SIG-M5 (cell line): ENCODE results near the gene C3orf20.

ENCODE experiments used
- DNase-seq: peaks from one replicate; lab custom pipeline; 2025; lab: John Stamatoyannopoulos, UW

The C3orf20 gene

DNA sequence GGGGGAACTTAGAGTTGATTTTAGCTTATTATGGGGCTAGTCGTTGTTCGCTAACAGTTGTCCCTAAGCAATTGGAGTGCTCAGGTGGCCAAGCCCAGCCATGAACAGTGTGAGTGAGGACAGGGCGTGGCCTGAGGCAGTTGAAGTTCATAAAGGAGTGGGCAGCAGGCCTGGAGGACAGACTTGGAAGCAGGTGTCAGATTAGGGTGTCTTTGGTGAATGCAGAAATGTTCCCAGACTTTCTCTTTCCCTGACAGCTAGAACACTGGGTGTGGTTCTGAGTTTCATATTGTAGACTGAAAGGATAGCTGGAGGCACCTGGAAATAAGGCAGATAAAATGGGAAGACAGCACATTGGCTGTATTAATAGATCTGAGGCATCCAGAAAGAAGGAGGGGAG is 84.0 kb downstream of the C3orf20 start:
- no peak for DNase-seq

DNA sequence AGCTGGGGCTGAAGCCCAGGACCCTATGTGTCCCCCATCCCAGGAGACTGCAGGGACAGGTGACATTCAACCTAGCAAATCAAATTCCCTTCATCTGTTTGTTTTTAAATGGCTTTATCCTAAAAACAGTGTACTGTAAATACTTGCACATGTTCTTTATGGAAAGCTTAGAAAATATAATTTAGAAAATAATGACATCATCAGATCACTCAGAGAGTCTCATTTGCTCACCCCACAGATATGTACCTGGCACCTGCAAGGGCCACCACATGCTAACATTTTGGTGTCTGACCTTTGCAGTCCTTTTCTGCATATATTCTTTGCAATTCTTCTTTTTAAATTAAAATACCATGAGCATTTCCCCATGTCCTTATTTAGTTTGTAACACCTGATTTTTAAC is 85.2 kb downstream of the C3orf20 start:
- DNase-seq = no peak

GRCh38 chr3:14761121-14761672 is 86.3 kb downstream of the C3orf20 start:
- no peak for DNase-seq

GRCh38 chr3:14761866-14762265 is 86.9 kb downstream of the C3orf20 start:
- no peak for DNase-seq

DNA sequence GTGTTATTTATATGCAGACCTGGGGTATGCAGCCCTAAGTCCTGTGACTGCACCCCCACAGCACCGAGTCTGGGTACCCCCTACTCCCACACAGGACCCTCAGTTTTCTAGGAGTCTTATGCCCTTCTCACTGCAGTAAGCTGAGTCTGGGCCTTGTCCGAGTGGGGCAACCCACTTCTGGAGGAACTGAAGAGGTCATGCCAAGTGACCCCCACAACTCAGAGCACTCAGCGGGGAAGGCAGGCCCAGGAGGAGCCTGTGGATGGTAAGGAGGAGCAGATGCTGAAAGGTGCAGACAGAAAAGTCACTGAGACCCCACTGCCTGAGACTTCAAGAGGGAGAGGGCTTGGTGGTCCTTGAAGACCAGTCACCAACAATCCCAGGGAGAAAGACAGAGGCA is 87.8 kb downstream of the C3orf20 start:
- no peak for DNase-seq

DNA sequence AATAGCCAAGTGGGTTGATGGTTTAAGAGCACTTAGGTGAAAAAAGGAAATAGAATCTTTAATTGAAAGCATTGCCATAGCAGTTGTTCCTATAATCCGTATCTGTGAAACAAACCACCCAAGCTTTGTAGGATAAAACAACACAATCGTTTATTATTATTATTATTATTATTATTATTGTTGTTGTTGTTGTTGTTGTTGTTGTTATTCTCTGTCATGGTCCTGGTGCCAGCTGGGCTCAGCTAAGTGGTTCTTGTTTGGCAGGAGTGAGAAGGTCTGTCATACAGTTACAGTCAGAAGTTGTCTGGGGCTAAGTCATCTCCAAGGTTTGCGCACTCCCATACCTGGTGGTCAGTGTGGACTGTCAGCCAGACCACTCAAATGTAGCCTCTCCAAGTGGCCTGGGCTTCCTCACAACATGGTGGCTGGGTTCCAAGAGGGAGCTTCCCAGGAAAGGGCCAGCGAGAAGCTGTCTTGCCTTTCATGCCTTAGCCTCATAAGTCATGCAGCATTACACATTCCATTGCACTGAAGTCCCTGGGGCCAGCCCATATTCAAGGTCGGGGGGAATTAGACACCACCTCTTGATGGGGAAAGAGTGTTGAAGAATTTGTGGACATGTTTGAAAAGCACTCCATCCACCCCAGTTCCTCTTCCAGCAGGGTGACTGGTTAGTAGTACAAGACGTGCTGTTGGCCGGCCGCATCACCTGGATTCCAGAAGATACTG is 89.6 kb downstream of the C3orf20 start:
- DNase-seq = no peak

- DNase-seq = no peak
Measured at GRCh38 chr3:14765060-14765400, 90.1 kb downstream of the C3orf20 start.

DNA sequence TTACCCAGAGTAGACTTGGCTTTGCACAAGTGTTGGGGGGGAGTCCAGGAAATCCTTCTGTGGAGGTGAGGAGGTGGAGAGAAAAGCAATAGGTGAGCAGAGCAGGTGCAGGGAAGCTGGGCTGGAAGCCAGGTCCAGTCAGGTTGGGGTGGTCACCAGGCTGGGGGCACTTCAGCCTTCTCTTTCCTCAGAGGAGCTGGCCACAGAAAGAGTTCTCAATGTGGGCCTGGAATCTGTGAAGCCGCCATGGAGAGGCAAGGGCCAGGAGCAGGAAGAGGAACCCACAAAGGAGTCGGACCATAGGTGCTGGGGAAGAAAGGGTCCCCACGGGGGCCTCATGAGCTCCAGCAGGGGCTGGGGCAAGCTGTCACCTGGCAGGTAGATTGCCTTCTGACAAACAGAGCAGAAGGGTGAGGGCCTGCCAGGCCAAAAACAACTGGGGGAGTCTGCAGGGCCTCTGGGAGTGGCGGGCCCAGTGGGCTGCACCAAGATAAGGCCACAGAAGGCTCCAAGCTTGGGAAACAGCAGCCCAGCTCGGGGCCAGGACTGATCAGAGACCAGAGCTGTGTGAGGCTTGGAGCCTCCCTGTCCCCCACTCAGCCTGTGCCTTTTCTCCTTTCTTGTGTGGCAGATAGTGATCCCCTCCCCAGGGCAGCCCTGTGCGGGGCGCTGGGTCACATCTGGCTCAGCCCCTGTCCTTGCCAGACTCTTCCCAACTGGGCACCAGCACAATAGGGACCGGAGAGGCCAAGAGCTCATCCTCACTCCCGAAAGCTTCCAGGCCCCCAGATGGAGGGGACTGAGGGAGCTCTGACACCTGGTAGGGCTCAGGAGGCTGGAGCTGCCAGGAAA is 90.9 kb downstream of the C3orf20 start:
- no peak for DNase-seq

DNA sequence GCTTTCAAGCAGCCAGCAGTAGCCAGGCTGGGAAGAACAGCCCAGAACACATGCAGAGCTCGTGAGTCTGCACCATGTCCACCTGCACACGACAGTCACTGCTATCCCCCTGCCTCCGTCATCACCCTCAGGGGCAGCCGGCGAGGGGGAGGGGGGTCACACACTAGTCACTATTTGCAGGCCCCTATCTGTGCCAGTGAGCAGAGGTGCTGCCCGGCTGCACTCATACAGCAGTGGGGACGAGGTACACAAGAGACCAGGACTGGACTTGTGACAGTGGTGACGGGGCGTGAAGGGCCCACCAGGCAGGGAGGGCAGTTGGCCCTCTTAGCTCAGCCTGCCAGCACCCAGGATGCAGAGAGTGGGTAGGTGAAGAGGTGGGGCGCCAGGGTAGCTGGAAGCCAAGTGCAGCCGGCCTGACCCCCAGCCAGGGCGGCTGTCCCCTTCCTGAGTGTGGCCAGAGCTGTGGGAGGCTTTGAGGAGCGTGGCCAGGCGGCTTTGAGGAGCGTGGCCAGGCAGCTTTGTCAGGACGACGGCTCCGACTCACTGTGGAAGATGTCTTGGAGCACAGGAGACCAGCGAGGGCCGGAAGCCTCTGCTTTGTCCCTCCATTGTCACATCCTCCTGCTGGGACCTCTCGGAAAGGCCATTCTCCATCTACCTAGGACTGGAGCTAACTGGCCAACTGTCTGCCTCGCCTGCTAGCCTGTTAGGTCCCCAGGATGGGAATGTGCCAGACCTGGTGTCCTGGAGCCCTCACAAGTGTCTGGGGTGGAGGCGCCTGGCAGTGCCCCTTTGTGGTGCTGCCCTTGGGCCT is 91.7 kb downstream of the C3orf20 start:
- no peak for DNase-seq

DNA sequence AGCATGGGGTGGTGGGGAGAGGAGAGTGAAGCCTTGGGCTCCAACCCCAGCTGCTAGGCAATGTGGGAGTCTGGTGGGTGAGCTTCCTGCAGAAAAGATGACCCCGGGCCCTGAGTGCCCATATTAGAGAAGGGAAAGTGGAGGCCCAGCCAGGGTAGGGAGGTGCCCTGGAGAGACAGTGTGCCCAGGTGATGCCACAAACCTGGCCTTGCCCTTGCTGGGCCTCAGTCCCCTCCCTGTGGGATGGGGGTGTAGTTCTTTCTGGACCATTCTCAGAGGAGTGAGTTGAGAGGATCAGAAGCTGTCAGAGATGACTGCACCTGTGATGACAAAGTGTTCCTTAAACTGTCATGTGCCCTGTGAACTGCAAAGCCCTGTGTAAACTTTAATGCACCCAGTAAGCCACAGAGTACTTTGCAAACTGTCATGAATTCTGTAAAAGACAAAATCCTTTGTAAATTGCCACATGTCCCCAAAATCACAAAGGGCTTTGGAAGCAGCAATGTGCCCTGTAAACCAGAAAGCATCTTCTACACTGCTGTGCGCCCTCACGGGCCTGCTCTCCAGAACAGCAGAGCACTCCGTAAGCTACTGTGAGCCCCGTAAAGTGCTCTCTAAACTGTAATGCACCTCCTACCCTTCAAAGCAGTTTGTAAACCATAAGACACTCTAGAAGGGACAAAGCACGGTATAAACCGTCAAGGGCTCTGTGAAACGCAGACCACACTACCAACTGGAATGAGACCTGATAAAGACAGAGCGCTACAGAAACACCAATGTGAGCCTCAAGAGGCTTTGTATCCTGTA is 92.5 kb downstream of the C3orf20 start:
- no peak for DNase-seq

GRCh38 chr3:14768182-14768790 is 93.3 kb downstream of the C3orf20 start:
- no peak for DNase-seq

DNA sequence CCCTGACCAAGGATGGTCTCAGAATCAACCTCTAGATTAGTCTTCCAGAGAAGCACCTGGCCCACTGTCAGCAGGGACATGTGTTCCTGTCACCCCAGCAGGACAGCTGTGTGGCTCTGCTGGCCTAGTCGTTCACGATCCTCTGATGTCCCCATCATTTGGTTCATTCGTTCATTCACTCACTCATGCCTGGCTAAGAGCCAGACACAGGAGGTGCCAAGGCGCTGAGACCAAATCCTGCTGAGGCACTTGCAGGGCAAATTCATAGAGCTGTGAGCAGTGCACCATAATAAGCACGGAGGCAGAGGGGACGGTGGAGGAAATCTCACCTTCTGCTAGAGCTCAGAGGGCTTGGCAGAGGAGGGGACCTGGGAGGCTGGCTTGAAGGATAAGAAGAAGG is 93.9 kb downstream of the C3orf20 start:
- no peak for DNase-seq

- no peak for DNase-seq
Measured at GRCh38 chr3:14769544-14770325, 94.8 kb downstream of the C3orf20 start.

DNA sequence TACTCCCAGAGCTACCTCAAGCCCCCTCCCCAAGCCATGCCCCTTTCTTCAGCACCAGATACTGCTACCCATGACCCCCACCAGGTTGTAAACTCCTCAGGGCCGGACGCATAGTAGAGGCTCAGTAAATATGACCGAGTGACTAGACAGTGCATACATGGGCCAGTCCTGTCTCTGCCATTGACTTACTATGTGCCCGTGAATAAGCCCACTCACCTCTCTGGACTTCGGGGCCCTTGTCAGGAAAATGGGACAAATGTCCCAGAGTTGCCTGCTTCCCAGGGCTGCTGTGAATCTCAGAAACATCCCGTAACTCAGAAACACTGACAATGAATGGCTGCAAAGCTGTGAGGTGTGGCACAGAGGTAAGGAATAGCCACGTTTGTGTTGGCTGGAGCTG is 95.7 kb downstream of the C3orf20 start:
- DNase-seq = no peak

DNA sequence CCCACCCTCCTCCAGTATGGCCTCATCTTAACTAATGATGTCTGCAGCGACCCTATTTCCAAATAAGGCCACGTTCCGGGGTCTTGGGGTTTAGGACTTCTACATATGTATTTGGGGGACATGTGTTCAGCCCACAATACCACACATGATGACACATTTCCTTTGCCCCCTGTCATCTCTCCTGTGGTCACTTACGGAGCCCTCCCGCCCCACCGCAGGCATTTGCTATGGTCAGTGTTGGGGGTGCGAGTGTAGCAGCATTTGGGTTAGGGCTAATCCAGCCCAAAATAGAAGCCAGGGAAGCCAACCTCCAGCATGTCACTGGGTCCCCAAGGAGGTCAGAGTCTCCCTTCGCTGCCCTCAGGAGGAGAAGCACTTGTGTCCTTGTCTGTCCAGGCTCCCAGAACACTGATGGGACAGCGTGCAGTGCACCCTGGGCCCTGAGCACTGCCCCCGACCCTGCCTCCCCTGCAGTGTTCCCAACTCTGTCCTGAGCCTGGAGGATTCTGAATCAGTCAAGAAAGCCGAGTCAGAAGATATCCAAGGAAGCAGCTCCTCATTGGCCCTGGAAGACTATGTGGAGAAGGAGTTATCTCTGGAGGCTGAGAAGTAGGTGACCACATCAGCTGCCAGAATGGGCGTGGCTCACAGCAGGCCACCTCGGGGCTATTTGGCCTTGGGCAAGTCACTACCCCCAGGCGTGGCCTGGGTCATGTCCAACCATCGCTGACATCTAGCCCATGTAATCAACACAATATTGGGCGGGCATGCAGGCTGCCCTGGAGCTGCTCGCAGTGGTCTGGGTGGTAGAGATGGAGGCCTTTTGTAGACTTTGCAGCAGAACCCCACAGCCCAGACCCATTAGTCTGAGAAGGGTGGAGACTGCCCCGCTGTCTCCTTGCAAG is 96.9 kb downstream of the C3orf20 start:
- DNase-seq = no peak

- DNase-seq = no peak
Measured at GRCh38 chr3:14772533-14773138, 97.7 kb downstream of the C3orf20 start.

GRCh38 chr3:14773281-14773680 is 98.3 kb downstream of the C3orf20 start:
- DNase-seq = no peak

GRCh38 chr3:14773691-14774128 is 98.8 kb downstream of the C3orf20 start:
- DNase-seq = no peak

GRCh38 chr3:14774431-14774830 is 99.5 kb downstream of the C3orf20 start:
- DNase-seq = no peak
